HepG2 (cell line): Measurements from ENCODE around the gene ERH. TPM values are rescaled to one million over a fixed set of nuclear protein-coding genes. Genes with fewer than 3 reads are reported as not detected.

Experiments used
- ATAC-seq: fragments of 200-7000 bp; cut with Tn5 transposase; 3 replicates; pipeline ENCODE4 v1.9.1; 2020; ENCODE audit warnings: mild to moderate bottlenecking, moderate library complexity
- BruUV-seq: library from RNA; stranded (reverse); fragments of 400-500 nt; replicated peaks from 2 replicates; lab custom pipeline; 2021; lab: Mats Ljungman, UMichigan
- CTCF ChIA-PET: fragments of 300-600 bp; formaldehyde crosslinking; extraction: SDS; loops from one replicate; lab custom pipeline; 2021; ENCODE audit warnings: low total read pairs, inconsistent platforms, low intra/inter-chr PET ratio; lab: Yijun Ruan, JAX
- POLR2A ChIA-PET: fragments of 350-600 bp; sonication (Branson Sonifier 250); formaldehyde crosslinking; loops from one replicate; lab custom pipeline; 2020; ENCODE audit warnings: antibody characterized with exemption, inconsistent platforms; lab: Yijun Ruan, JAX
- DNase-seq: peaks from one replicate; pipeline ENCODE4 v3.0.0-alpha.2; 2015; ENCODE audit warnings: low spot score
- FAIRE-seq: peaks from 3 replicates; lab custom pipeline; 2011; peaks lifted over from hg19 to GRCh38; lab: Jason Lieb, UNC
- H2AFZ ChIP-seq: one replicate; pipeline ENCODE4 v1.6.1; 2011; ENCODE audit warnings: low read length, inconsistent platforms
- H3K27ac ChIP-seq: fragments of 300-600 bp; 3 replicates; pipeline ENCODE4 v1.8.0; 2011; ENCODE audit warnings: mixed run types, mild to moderate bottlenecking, mixed read lengths, low read length, inconsistent platforms; ENCODE audit not compliant: insufficient read depth; ENCODE audit errors: extremely low read length
- H3K27me3 ChIP-seq, 2 experiments: fragments of 200-600 bp in 1 of 2; 2 replicates in 1 of 2; 3 replicates in 1 of 2; pipeline versions ENCODE4 v1.6.0 to v1.8.0; 2011; ENCODE audit warnings: low read length in 2 of 2, mild to moderate bottlenecking in 2 of 2, moderate library complexity in 2 of 2, inconsistent platforms in 1 of 2; ENCODE audit not compliant: insufficient read depth in 2 of 2, control insufficient read depth in 1 of 2
- H3K36me3 ChIP-seq, 2 experiments: fragments of 200-600 bp in 1 of 2; replicated peaks in 1 of 2; 2 replicates in 1 of 2; 3 replicates in 1 of 2; pipeline versions ENCODE4 v1.5.1 to v1.8.0; 2011; ENCODE audit warnings: low read length in 2 of 2, inconsistent platforms in 1 of 2; ENCODE audit not compliant: insufficient read depth in 2 of 2, control insufficient read depth in 1 of 2
- H3K4me1 ChIP-seq: 2 replicates; pipeline ENCODE4 v1.5.1; 2012; ENCODE audit warnings: low read length, inconsistent platforms; ENCODE audit not compliant: insufficient read depth
- H3K4me2 ChIP-seq: 2 replicates; pipeline ENCODE4 v1.6.0; 2011; ENCODE audit warnings: low read depth, low read length, inconsistent platforms
- H3K4me3 ChIP-seq, 3 experiments: fragments of 200-600 bp in 1 of 3; sonication (generic), shearing (Covaris generic) in 1 of 3; replicated peaks in 1 of 3; 2 replicates each; pipeline ENCODE4 v1.5.1; 2011 to 2016; ENCODE audit warnings: low read length in 3 of 3, inconsistent platforms in 2 of 3, low read depth in 2 of 3, mild to moderate bottlenecking in 2 of 3, control low read depth in 1 of 3, mixed read lengths in 1 of 3; ENCODE audit not compliant: insufficient read depth in 1 of 3
- H3K79me2 ChIP-seq: one replicate; pipeline ENCODE4 v1.6.1; 2011; ENCODE audit warnings: low read length, inconsistent platforms; ENCODE audit not compliant: insufficient read depth
- H3K9ac ChIP-seq: 2 replicates; pipeline ENCODE4 v1.6.0; 2011; ENCODE audit warnings: mild to moderate bottlenecking, low read depth, low read length, inconsistent platforms; ENCODE audit not compliant: insufficient read depth
- H3K9me3 ChIP-seq: 2 replicates; pipeline ENCODE4 v1.5.1; 2012; ENCODE audit warnings: mild to moderate bottlenecking, low read length
- H4K20me1 ChIP-seq: 2 replicates; pipeline ENCODE4 v1.6.0; 2011; ENCODE audit warnings: inconsistent platforms, mild to moderate bottlenecking, low read length, moderate library complexity; ENCODE audit not compliant: insufficient read depth
- AHR ChIP-seq: IDR thresholded peaks from 2 replicates; pipeline ENCODE4 v1.6.1; 2018; ENCODE audit warnings: missing genetic modification reagents, missing compliant biosample characterization
- PRDM15 ChIP-seq: sonication (generic); formaldehyde crosslinking; IDR thresholded peaks from 2 replicates; pipeline ENCODE4 v1.4.0; 2020; ENCODE audit warnings: missing genetic modification reagents
- REST ChIP-seq, 2 experiments: IDR thresholded peaks; 2 replicates each; pipeline ENCODE4 v1.6.1; 2011 to 2012; ENCODE audit warnings: low read length in 2 of 2, borderline replicate concordance in 1 of 2, low read depth in 1 of 2, mild to moderate bottlenecking in 1 of 2, moderate library complexity in 1 of 2
- SIN3A ChIP-seq: IDR thresholded peaks from 2 replicates; pipeline ENCODE4 v1.6.1; 2011; ENCODE audit warnings: low read depth, mild to moderate bottlenecking, control low read depth, low read length, borderline replicate concordance
- ZFX ChIP-seq: sonication (generic); formaldehyde crosslinking; IDR thresholded peaks from 2 replicates; pipeline ENCODE4 v1.4.0; 2020; ENCODE audit warnings: mild to moderate bottlenecking, low read depth, missing genetic modification reagents, moderate library complexity
- ZNF260 ChIP-seq: sonication (generic); formaldehyde crosslinking; IDR thresholded peaks from 2 replicates; pipeline ENCODE4 v1.4.0; 2020; ENCODE audit warnings: missing genetic modification reagents, low read depth, mild to moderate bottlenecking, borderline replicate concordance
- ZNF567 ChIP-seq: sonication (generic); formaldehyde crosslinking; IDR thresholded peaks from 2 replicates; pipeline ENCODE4 v1.8.1; 2023; ENCODE audit warnings: mild to moderate bottlenecking, missing genetic modification reagents, borderline replicate concordance
- ZNF597 ChIP-seq: sonication (generic); formaldehyde crosslinking; IDR thresholded peaks from 2 replicates; pipeline ENCODE4 v1.5.0; 2020; ENCODE audit warnings: missing genetic modification reagents
- WGBS: methylation state at CpG from one replicate; pipeline ENCODE4 v1.1.6; 2017; ENCODE audit warnings: low lambda C conversion rate; 5-methylcytosine and 5-hydroxymethylcytosine counted together
- in situ Hi-C: cut with HindIII; loops from 2 replicates; pipeline ENCODE4 v1.10.0; 2017; ENCODE audit warnings: low pct_unique_long_range_greater_than_20kb; ENCODE audit not compliant: extremely low pct_ligation_motif_present
- intact Hi-C: fragments of 100-400 bp; cut with micrococcal nuclease; formaldehyde crosslinking; loops from one replicate; pipeline ENCODE4 v1.10.0; 2022; ENCODE audit not compliant: unreplicated experiment
- polyA plus RNA-seq, 8 experiments: library from polyadenylated mRNA; depleted of rRNA in 3 of 8; stranded (reverse) in 7 of 8; unstranded in 1 of 8; fragments of >200 nt; fragmentation: Illumina TruSeq in 4 of 8; extraction: Trizol in 4 of 8; gene quantifications; 2 replicates each; pipeline versions ENCODE4 v1.2.1 to v1.2.3, GENCODE V29; 2011 to 2016; ENCODE audit warnings: low read depth in 4 of 8, missing spikeins in 1 of 8, mixed read lengths in 1 of 8; ENCODE audit not compliant: insufficient read depth in 1 of 8
- total RNA-seq, 5 experiments: library from RNA; depleted of rRNA; stranded (reverse); fragments of >200 nt; fragmentation: Illumina TruSeq; extraction: Trizol; gene quantifications; 2 replicates each; pipeline ENCODE4 v1.2.3, GENCODE V29; 2016; ENCODE audit warnings: low read depth in 1 of 5
- TF ChIP-seq, protein P1 (sequence below): sonication (generic); formaldehyde crosslinking; IDR thresholded peaks from 2 replicates; pipeline ENCODE4 v1.5.1; 2020; ENCODE audit warnings: mild to moderate bottlenecking, missing genetic modification reagents

ERH gene
- total and polyA plus RNA-seq, 2 of the 13 experiments (the other 11 are each of a cell fraction or from before 2014, with no cell fraction given), result 105 to 341 TPM

- TF ChIP-seq PRDM15 (CRISPR knock-in tag), result no peak
- no peak for TF ChIP-seq ZFX (CRISPR knock-in tag)
- TF ChIP-seq REST (IDR thresholded peaks at IDR 0.05; ENCODE audit: borderline replicate concordance in 1 of 2, low read depth in 1 of 2, low read length in 2 of 2), result no peak
- TF ChIP-seq, all 625 proteins: peak for 0
Measured at GRCh38 chr14:69345402-69345801, 52.7 kb downstream of the ERH start (continued).

DNA sequence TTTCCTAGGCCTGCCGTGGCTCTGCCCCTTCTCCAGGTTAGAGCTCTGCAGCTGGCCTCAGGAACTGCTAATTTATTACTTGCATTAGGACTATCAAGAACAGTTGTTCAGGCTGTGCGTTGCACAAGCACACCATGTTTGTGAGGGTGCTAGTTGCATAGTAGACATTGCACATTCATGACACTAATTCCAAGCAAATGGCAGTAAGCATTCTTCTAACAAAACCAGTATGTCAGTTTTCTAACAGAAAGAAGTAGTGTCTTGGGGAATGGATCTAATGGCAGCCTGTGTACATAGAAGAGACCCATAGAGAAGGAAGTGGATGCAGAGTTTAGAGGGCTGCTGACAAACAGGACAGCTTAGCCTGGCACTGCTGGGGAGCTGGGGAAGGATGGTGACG, 53.9 kb downstream of the ERH start:
- FAIRE-seq (no peak), DNase-seq (no peak), ATAC-seq (no peak)
- Histone ChIP-seq H3K79me2 (no peaks in the 10 kb centered on the region), H3K4me1 (no peaks in the 10 kb centered on the region), H3K36me3 (no peaks in the 10 kb centered on the region), H2AFZ (no peak overlapping the region), H3K9ac (no peak overlapping the region), H3K27ac (no peak overlapping the region), H3K4me3 (no peak overlapping the region), H3K9me3 (no peaks in the 10 kb centered on the region), H4K20me1 (no peaks in the 10 kb centered on the region), H3K4me2 (no peak overlapping the region), H3K27me3 (peaks cover 0 to 20% of the 10 kb centered on the region in 2 experiments; a peak in 4 of 5 replicates)
- in situ Hi-C loops (no loop called here), intact Hi-C loops (no loop called here)
- ChIA-PET POLR2A (no interaction called here), CTCF (no interaction called here)
- WGBS, result 0% methylated on average over 1 of the region's 3 CpGs
- BruUV-seq, result no TSS peak
- TF ChIP-seq, protein P1, sequence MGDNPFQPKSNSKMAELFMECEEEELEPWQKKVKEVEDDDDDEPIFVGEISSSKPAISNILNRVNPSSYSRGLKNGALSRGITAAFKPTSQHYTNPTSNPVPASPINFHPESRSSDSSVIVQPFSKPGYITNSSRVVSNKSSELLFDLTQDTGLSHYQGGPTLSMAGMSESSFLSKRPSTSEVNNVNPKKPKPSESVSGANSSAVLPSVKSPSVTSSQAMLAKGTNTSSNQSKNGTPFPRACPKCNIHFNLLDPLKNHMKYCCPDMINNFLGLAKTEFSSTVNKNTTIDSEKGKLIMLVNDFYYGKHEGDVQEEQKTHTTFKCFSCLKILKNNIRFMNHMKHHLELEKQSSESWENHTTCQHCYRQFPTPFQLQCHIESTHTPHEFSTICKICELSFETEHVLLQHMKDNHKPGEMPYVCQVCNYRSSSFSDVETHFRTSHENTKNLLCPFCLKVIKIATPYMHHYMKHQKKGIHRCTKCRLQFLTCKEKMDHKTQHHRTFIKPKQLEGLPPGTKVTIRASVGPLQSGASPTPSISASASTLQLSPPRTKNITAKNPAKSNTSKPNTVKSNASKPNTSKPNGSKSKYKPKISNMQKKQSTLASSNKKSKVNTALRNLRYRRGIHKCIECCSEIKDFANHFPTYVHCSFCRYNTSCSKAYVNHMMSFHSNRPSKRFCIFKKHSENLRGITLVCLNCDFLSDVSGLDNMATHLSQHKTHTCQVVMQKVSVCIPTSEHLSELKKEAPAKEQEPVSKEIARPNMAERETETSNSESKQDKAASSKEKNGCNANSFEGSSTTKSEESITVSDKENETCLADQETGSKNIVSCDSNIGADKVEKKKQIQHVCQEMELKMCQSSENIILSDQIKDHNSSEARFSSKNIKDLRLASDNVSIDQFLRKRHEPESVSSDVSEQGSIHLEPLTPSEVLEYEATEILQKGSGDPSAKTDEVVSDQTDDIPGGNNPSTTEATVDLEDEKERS (CRISPR knock-in tag), result no peak
- TF ChIP-seq ZNF260 (CRISPR knock-in tag), result no peak
- no peak for TF ChIP-seq AHR (CRISPR knock-in tag)
- TF ChIP-seq ZNF597 (CRISPR knock-in tag), result no peak
- no peak for TF ChIP-seq SIN3A
- TF ChIP-seq ZNF567, result no peak
